GM21367 (cell line): ENCODE results near the gene NUDT8.
"Not testable (repeated sequence)": the region's sequence is repeated elsewhere in the genome, so short reads cannot be mapped to it uniquely, and the experiment has no call there.

Experiments
- ATAC-seq: cut with Tn5 transposase; IDR thresholded peaks from one replicate; pipeline ENCODE4 v1.9.1; 2021; ENCODE audit not compliant: unreplicated experiment

The NUDT8 gene

DNA sequence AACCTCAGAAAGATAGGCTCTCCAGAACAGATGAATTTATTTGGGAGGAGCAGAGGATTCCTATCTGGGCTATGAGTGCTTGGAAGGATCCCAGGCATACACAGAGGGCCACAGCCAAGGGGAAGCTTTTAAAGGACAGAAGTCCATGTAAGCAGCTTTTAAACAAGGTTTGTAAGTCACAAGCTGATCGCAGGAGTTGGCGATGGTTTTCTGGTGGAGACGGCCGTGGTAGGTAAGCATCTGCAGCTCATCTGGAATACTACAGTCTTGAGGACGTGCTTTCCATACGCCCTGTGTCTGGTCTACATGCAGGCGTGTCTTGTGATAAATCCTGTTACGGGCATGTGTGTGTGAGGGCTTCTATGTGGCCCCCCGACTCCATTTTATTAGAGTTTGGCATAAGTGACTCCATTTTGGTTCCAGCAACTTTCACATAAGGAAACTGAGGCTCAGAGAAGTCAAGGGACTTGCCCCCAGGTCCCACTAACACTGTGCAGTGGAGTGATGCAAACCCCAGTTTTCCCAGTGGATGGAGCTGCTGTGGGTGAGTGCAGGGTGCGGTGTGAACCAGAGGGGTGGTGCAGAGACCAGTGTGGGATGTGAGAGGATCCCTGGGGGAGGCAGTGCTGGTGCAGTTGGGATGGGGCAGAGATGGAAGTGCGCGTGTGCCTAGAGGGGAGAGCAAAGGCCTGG is 32.6 kb upstream of the NUDT8 start:
- ATAC-seq: no peak

DNA sequence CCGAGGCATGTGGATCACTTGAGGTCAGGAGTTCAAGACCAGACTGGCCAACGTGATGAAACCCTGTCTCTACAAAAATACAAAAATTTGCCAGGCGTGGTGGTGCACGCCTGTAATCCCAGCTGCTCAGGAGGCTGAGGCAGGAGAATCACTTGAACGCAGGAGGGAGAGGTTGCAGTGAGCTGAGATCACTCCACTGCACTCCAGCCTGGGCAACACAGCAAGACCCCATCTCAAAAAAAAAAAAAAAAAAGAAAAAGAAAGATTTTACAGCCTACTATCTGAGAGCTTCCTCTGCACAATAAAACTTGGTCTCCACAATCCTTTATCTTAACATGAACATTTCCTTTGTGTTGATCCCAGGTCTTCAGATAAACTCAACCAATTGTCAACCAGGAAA is 31.0 kb upstream of the NUDT8 start:
- not testable (repeated sequence) for ATAC-seq

DNA sequence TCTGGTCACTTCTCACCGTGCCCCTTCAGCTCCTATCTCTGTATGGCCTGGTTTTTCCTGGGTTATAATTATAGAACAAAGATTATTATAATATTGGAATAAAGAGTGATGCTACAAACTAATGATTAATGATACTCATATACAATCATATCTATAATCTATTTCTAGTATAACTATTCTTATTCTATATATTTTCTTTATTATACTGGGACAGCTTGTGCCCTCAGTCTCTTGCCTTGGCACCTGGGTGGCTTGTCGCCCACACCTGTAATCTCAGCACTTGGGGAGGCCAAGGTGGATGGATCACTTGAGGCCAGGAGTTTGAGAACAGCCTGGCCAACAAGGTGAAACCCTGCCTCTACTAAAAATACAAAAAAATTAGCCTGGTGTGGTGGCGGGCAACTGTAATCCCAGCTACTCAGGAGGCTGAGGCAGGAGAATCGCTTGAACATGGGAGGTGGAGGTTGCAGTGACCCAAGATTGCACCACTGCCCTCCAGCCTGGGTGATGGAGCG is 30.0 kb upstream of the NUDT8 start:
- not testable (repeated sequence) for ATAC-seq

DNA sequence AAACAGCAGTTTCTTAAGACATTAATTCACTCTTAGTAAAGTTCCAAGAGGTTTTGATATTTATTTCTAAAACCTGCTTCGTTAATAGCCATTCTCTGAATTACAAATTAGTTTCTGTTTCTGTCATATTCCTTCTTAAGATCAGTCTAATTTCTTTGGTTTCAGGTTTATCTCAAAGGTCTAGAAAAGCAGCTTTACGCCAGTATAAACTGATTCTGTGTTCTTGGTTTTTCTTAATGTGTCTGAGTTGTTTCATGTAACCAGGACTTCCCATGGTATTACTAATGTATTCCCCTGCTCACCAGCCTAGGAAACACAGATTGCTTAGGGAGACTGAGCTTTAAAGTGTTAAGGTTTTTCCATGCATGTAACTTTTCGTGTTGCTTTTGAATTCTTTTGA is 27.6 kb upstream of the NUDT8 start:
- ATAC-seq: no peak

DNA sequence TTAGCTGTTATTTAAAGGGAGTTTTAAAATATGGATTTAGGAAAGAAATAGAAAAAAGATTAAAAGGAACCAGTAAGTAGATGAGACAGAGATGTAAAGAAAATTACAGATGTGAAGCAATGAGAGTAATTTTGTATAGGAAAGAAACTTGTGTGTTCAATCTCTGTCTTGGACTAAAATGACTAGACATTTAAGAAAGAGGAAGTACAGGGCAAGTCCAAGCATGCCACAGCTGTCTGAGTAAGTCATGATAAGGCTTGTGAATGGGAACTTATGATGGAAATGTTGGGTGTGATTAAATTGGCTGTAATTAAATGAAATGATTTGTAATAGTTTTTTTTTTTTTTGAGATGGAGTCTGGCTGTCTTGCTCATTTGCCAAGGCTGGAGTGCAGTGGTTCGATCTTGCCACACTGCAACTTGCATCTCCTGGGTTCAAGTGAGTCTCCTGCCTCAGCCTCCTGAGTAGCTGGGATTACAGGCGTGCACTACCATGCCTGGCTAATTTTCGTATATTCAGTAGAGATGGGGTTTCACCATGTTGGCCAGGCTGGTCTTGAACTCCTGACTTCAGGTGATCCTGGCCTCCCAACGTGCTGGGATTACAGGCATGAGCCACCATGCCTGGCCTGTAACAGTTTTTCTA is 26.7 kb upstream of the NUDT8 start:
- ATAC-seq: no peak

DNA sequence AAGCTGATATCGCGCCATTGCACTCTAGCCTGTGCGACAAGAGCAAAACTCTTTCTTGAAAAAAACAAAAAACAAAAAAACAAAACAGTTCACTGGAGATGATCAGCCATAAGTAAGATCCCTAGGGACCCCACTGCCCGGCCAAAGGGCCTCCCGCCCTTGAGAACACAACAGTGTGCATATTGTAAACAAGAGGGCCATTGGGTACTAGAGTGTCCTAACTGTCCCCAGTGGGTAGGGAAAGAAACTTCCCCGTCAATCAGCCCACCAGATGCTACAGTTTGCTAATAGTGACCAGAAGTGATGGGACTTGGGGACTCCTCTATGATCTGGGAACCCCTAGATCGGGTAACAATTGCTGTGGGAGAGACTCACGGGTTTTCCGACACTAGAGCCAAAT is 24.5 kb upstream of the NUDT8 start:
- no peak for ATAC-seq

DNA sequence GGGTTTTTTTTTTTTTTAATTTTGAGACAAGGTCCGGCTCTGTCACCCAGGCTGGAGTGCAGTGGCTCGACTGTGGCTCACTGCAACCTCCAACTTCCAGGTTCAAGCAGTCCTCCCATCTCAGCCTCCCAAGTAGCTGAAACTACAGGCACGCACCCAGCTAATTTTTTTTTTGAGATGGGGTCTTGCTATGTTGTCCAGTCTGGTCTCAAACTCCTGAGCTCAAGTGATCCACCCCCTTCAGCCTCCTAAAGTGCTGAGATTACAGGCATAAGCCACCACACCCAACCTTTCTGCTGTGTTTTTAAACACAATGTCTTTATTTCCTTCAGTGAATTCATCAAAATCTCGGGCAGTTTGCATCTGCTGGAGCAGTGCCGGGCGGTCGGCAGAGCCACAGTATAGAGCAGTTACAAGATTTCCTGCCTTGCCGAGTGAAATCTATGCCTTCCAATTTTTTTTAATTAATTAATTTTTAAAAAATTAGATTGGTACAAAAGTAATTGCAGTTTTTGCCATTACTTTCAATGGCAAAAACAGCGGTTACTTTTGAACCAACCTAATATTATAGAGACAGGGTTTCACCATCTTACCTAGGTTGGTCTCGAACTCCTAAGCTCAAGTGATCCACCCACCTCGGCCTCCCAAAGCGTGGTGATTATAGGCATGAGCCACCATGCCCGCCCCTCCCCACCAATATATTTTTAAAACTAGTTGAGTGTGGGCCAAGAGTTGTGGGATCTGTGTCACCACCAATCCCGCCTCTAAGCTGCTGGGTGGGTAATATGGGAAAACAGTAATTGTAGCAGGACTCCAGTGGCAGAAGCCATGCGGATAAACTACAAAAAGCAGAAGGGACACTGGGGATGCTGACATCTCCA is 23.5 kb upstream of the NUDT8 start:
- no peak for ATAC-seq

DNA sequence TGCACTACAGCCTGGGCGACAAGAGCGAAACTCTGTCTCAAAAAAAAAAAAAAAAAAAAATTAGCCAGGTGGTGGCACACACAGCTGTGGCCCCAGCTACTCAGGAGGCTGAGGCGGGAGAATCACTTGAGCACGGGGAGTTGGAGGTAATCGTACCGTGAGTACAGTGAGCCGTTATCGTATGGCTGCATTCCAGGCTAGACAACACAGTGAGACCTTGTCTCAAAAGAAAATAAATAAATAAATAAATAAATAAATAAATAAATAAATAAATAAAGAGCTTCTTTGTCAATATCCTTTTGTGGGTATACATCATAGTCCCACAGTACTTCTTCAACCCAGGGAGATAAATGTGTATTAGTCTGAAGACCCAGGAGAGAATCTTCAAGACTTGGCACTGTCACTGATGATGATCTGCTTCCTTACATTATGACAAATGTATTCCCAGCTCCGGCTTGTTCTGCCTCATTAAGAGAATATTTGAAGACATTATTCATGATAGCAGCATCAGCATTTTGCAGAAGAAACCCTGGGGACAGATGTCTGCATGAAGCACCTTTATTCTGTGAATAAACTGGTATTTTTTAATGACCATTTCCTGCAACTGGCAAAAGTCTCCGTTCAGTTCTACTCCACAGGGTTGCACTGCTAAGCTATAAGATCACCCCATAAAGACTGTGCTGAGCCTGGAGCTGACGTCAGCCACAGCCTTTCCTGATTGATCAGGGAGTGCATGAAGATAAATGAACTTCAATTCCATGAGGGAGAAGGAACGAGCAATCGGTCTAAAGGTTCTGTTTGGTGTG is 22.4 kb upstream of the NUDT8 start:
- ATAC-seq: no peak

DNA sequence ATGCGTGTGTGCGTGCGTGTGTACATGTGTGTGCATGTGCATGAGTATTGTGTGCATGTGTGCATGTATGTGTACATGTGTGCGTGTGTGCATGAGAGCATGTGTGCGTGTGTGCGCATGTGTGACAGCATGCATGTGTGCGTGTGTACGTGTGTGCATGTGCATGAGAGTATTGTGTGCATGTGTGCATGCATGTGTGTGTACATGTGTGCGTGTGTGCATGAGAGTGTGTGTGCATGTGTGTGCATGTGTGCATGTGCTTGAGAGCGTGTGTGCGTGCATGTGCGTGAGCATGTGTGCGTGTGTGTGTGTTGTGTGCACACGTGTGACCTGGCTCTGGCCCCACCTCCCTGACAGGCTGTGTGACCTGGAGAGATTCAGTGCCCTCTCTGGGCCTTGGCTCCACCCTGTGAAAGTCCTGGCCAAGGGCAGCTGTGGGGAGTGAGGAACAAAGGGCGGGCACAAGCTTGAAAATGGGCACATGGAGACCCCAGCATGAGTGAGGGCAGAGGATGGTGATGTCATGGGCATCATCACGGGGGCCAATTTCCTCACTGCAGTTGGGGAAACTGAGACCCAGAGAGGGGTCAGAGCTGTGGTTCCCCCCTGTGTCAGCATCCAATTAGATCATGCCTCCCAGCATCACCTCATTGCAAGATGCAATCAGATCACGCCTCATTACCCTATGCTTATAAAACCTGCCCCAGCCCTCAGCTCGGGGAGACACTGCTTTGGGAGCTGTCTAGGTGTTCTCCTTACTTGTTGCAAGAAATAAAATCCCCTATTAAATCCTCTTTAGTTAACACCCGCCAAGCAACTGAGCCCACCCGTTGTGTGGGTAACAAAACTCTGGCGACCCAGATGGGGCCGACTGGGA is 20.1 kb upstream of the NUDT8 start:
- no peak for ATAC-seq

DNA sequence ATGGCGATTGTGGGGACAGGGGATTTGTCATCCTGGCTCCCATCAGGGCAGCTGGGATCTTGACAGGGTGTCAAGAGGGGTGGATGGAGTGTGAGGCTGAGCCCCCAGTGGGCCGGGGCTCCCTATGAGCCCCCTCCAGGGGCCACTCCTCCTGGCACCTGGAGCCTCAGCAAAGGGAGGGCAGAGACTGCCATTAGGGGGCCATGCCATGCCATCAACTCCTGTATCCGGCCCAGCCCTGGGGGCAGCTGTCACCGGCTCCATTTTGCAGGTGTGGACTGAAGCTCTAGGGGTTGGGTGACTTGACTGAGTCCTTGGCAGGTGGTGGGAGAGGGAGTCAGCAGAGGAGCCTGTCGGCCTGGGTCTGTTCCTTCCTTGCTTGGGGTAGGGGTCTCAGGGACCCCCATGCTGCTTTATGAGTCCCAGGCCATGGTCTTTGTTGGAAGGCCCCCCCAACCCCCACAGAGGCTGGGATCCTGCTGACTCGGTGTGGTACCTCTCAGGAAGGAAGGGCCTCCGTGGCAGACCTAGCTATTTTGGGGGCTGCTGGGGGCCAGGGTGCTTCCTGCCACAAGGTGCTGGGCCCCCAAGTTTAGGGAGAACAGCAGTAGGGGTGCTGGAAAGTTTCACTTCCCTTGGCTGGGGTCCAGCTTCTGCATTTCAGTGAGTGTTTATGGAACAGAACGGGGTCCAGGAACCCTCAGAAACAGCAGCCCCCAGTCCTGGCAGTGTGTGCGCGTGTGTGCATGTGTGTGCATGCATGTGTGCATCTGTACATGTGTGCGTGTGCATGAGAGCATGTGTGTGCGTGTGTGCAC is 19.3 kb upstream of the NUDT8 start:
- ATAC-seq: no peak

DNA sequence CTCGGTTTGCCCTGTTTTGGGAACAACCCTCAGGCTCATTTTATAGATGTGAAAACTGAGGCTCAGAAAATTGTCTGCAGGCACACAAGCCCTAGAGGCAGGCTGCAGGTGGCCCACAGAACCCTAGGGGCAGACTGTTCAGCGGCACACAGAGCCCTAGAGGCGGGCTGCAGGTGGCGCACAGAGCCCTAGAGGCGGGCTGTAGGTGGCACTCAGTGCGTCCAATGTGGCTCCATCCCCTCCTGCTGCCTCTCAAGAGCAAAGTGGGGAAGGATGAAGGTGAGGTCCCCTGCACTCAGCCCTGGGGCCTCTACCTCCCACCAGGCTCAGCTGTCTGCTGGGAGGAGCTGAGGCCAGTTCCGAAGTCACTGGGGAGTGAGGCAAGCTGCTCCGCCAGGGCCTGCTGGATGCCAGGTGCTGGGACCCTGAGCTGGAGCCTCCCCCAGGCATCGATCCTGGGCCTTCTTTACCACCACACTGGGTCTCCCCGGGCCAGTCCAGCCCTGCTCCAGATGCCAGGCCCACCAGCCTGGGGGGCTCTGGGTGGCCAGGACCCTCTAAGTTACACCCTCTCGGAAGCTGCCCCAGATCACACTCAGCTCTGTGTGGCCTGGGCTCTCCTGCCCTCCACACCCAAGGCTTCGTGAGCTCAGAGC is 18.5 kb upstream of the NUDT8 start:
- ATAC-seq: no peak

DNA sequence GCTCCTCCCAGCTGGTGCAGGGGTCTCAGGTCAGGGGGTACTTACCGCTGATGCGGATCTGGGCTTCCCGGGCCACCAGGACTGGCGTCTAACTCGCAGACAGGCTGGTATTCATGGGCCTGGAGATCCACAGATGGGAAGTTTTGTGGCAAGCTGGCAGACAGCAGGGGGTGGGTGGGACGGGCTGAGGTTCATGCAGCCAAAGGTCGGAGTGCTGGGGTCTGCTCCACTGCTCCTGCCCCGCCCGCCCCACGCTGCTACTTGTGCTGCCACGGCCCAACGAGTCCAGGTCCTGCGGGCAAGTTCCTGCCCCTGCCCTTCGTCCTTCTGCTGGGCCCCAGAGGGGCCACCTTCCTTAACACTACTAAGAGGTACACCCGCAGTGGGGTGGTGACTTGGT is 17.7 kb upstream of the NUDT8 start:
- no peak for ATAC-seq

DNA sequence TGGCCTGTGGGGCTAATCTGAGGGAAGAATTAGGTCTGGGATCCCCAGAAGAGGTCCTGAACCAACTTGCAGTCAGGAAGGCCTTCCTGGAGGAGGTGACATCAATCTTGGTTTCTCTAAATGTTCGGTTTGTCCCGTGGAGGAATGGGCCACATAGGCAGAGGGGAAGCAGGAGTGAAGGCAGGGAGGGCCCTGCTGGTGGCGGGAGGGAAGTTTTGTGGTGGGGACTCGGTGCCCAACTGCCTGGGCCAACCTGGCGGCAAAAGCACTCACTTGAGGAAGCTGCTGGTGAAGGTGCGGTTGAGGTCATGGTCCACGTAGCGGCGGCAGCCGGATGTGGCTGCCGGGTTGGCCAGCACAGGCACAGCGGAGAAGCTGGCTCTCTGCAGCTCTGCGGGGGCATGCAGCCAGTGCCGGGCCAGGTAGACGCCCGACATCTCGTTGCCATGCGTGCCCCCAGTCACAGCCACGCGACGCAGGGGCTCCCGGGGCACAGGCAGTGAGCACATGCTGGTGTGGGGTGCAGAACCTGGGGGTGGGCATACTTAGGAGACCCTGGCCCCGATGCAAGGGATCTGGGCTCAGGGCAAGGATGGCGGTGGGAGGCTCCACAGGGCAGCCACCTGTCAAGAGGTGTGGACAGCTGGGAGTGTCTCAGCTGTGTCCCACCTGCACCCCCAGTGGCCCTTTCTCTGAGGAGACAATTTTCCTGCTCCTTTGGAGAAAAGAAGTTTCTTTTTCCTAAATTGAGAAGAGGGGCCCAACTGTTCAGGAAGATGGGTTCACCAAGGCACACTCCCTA is 17.0 kb upstream of the NUDT8 start:
- no peak for ATAC-seq

DNA sequence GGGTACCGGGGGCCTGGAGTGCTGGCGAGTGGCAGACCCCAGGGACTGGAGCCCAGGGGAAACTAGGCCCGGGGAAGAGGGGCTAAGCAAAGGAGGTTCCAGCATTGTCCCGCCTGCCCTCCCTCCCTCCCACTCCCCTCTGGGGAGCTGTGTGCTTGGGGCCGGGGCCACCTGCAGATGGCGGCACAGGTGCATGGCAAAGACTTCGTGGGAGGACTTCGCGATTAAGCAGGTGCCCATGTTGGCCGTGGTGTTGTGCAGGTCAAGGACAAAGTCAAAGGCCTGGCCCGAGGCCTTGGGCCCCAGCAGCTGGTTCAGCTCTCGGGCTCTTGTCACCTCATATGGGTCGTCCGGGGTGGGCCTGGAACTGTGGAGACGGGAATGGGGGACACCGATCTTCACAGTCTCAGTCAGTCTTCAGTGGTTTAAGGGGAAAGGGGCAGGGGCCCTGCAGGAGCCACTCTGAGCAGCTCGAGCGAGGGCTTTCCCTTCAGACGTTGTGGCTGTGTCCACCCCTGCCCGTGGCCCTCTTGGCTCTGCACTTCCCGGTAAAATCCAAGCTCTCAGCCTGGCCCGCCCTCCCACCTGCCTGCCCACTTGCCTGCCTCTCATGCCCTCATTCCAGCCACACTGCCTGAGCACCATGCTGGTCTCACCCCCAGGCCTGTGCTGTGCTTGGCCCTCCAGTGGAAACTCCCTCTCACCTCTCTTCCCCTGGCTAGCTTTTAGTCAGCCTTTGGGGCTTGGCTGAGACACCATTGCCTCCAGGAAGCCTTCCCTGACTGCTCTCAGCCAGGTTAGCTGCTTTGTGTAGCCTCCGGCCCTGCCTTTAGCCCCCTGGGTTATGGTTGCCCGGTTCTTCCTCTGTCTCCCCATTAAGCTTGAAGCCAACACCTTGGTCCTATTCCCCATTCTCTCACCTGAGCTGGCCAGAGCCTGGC is 16.1 kb upstream of the NUDT8 start:
- ATAC-seq: no peak

DNA sequence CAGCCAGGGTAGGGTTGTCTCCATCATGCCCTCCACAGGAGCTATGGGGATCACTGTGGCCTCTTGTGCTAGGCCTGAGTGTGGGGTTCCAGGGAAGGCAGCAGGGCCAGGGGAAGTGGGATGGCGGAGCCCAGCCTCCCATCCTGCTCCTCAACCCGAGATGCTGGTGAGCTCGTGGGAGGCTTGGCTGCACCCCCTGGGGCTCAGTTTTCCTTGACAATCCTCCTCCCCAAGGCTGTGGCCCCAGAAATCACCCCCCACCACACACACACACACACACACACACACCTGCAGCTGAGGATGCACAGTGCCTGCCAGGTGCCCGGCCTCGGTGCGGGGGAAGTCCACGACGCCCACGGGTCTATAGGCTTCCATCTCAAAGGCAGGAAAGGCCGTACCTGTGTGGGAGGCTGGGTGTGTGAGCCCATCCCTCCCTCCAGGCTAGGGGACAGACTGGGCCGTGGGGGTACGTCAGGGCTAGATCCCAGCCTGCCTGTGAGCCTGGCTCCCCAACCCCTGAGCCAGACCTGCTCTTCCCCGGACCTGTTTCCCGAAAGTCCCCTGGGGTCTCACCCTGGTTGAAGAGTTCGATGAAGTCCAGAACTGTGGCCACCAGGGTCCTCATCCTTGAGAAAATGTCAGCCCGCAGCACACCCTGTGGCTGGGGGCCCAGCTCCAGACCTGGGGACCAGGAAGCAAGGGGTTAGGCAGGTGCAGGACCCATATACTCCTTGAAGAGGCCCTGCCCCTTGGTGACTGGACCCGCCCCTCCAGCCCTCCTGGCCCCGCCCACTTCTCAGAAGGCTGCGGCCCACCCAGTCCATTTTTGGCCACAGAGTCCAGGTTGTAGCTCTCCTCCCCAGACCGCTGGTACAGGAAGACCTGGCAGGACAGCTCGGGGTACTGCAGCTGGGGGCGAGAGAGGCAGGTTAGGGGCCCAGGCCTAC is 15.0 kb upstream of the NUDT8 start:
- ATAC-seq: no peak

DNA sequence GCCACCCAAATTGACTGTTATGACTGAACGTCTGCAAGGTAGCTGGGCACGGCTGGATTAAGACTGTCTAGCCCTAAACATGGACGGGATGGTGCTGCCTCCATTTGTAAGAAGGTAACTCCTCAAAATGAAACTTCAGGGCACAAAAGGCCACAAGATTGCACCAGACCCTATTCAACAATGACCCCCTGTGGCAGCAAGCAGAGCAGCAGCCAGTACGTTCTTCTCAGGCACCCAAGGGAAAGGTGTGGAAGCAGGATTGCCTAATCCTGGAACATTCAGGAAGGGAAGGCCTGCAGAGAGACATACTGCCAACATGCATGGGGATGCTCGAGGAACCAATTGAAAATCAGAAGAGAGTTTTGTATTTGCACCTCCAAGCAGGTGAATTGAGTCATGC is 14.3 kb upstream of the NUDT8 start:
- ATAC-seq: no peak
